Measurements from ENCODE around the gene STAT5A. TPM values are rescaled to one million over a fixed set of nuclear protein-coding genes. Genes with fewer than 3 reads are reported as not detected.

STAT5A gene
- total RNA-seq, 1 experiment from 2014 or later: 0.19 TPM

- POLR2A ChIA-PET (ENCODE audit: low non-redundant PET): no interaction called here
- H3K36me3 ChIP-seq (ENCODE audit: insufficient read depth, low read length, poor library complexity, severe bottlenecking): no peaks in the 10 kb centered on the region
- peak; percentile 59 for TF ChIP-seq CTCF (conservative IDR thresholded peaks at IDR 0.05; ENCODE audit: low read depth, low read length)
- TF ChIP-seq EZH2 (IDR thresholded peaks at IDR 0.05; ENCODE audit: borderline replicate concordance, low read depth, low read length, poor library complexity, severe bottlenecking): no peak
- H3K9me3 ChIP-seq (ENCODE audit: low read depth, low read length, poor library complexity, severe bottlenecking): no peaks in the 10 kb centered on the region
- DNase-seq (ENCODE audit: low spot score): peak; percentile 73
- CTCF ChIA-PET: interaction anchor here (0.6 to 2.8 kb wide), 5 partner anchors 12 to 215 kb away, joined by 3 to 16 read pairs (median 3); no protein-coding TSS in a partner anchor
- H3K4me3 ChIP-seq (ENCODE audit: low read depth, low read length, poor library complexity, severe bottlenecking): no peak overlapping the region
- intact Hi-C loops (cut with micrococcal nuclease; ENCODE audit: unreplicated experiment): loop anchor here (10.0 kb wide), 1 partner anchor 212 kb away; no protein-coding TSS in a partner anchor
- H3K4me1 ChIP-seq (ENCODE audit: insufficient read depth, low read length, poor library complexity, severe bottlenecking): peaks cover 7% of the 10 kb centered on the region
- H3K27me3 ChIP-seq (replicated peaks; ENCODE audit: insufficient read depth, low read depth, low read length, poor library complexity): no peaks in the 10 kb centered on the region
- H3K27ac ChIP-seq (ENCODE audit: low read depth, low read length, poor library complexity, severe bottlenecking): no peak overlapping the region
- BruUV-seq (replicated peaks): no TSS peak
Measured at GRCh38 chr17:42312285-42313130, 24.2 kb downstream of the STAT5A start.

GRCh38 chr17:42313389-42313772, 25.1 kb downstream of the STAT5A start:
- Histone ChIP-seq H3K4me3 (ENCODE audit: low read depth, low read length, poor library complexity, severe bottlenecking) (no peak overlapping the region), H3K9me3 (ENCODE audit: low read depth, low read length, poor library complexity, severe bottlenecking) (no peaks in the 10 kb centered on the region), H3K36me3 (ENCODE audit: insufficient read depth, low read length, poor library complexity, severe bottlenecking) (no peaks in the 10 kb centered on the region), H3K4me1 (ENCODE audit: insufficient read depth, low read length, poor library complexity, severe bottlenecking) (peaks cover 7% of the 10 kb centered on the region), H3K27me3 (replicated peaks; ENCODE audit: insufficient read depth, low read depth, low read length, poor library complexity) (no peaks in the 10 kb centered on the region), H3K27ac (ENCODE audit: low read depth, low read length, poor library complexity, severe bottlenecking) (no peak overlapping the region)
- CTCF ChIA-PET: interaction anchor here (0.6 to 2.8 kb wide), 3 partner anchors 92 to 214 kb away, joined by 4 to 16 read pairs (median 10); no protein-coding TSS in a partner anchor
- TF ChIP-seq EZH2 (IDR thresholded peaks at IDR 0.05; ENCODE audit: borderline replicate concordance, low read depth, low read length, poor library complexity, severe bottlenecking): no peak
- TF ChIP-seq CTCF (conservative IDR thresholded peaks at IDR 0.05; ENCODE audit: low read depth, low read length): no peak
- intact Hi-C loops (cut with micrococcal nuclease; ENCODE audit: unreplicated experiment): loop anchor here (10.0 kb wide), 1 partner anchor 211 kb away; no protein-coding TSS in a partner anchor
- BruUV-seq (replicated peaks): no TSS peak
- POLR2A ChIA-PET (ENCODE audit: low non-redundant PET): no interaction called here
- DNase-seq (ENCODE audit: low spot score): no peak

- no peaks in the 10 kb centered on the region for H3K27me3 ChIP-seq (replicated peaks; ENCODE audit: insufficient read depth, low read depth, low read length, poor library complexity)
- H3K4me3 ChIP-seq (ENCODE audit: low read depth, low read length, poor library complexity, severe bottlenecking): no peak overlapping the region
- intact Hi-C loops (cut with micrococcal nuclease; ENCODE audit: unreplicated experiment): loop anchor here (10.0 kb wide), 1 partner anchor 211 kb away; no protein-coding TSS in a partner anchor
- ChIA-PET POLR2A (ENCODE audit: low non-redundant PET) (no interaction called here), CTCF (interaction anchor here (0.6 to 2.8 kb wide), 3 partner anchors 92 to 213 kb away, joined by 4 to 16 read pairs (median 10); no protein-coding TSS in a partner anchor)
- H3K27ac ChIP-seq (ENCODE audit: low read depth, low read length, poor library complexity, severe bottlenecking): no peak overlapping the region
- TF ChIP-seq CTCF (conservative IDR thresholded peaks at IDR 0.05; ENCODE audit: low read depth, low read length) (no peak), EZH2 (IDR thresholded peaks at IDR 0.05; ENCODE audit: borderline replicate concordance, low read depth, low read length, poor library complexity, severe bottlenecking) (no peak)
- peaks cover 7% of the 10 kb centered on the region for H3K4me1 ChIP-seq (ENCODE audit: insufficient read depth, low read length, poor library complexity, severe bottlenecking)
- no peaks in the 10 kb centered on the region for H3K9me3 ChIP-seq (ENCODE audit: low read depth, low read length, poor library complexity, severe bottlenecking)
- no TSS peak for BruUV-seq (replicated peaks)
- DNase-seq (ENCODE audit: low spot score): no peak
- H3K36me3 ChIP-seq (ENCODE audit: insufficient read depth, low read length, poor library complexity, severe bottlenecking): no peaks in the 10 kb centered on the region
Measured at GRCh38 chr17:42313773-42314566, 25.7 kb downstream of the STAT5A start.

Measured in A673 (cell line).